HEK293T (cell line): ENCODE measurements around the gene LYRM2.
A peak's percentile ranks its signal among the peaks of the same experiment; 100 is the strongest.

Experiments
- CTCF ChIA-PET: fragments of 350-600 bp; formaldehyde crosslinking; extraction: SDS; loops from one replicate; lab custom pipeline; 2021; ENCODE audit warnings: antibody characterized with exemption, inconsistent platforms; lab: Yijun Ruan, JAX
- POLR2A ChIA-PET: fragments of 350-600 bp; formaldehyde crosslinking; extraction: SDS; loops from one replicate; lab custom pipeline; 2020; ENCODE audit warnings: antibody characterized with exemption, inconsistent platforms; lab: Yijun Ruan, JAX
- DNase-seq: peaks from one replicate; pipeline ENCODE4 v3.0.0; 2012; ENCODE audit warnings: mixed read lengths; ENCODE audit errors: extremely low spot score
- ARNT ChIP-seq: fragments of 450-650 bp; IDR thresholded peaks from 2 replicates; pipeline ENCODE4 v1.6.1; 2017; ENCODE audit warnings: mild to moderate bottlenecking
- BHLHE40 ChIP-seq: fragments of 450-650 bp; IDR thresholded peaks from 2 replicates; pipeline ENCODE4 v1.6.1; 2016; ENCODE audit warnings: mild to moderate bottlenecking, moderate library complexity, borderline replicate concordance
- CTBP1 ChIP-seq: fragments of 450-650 bp; IDR thresholded peaks from 2 replicates; pipeline ENCODE4 v1.6.1; 2016; ENCODE audit warnings: borderline replicate concordance
- ELF4 ChIP-seq: fragments of 450-650 bp; IDR thresholded peaks from 2 replicates; pipeline ENCODE4 v1.6.1; 2017; ENCODE audit warnings: antibody characterized with exemption
- FOXA1 ChIP-seq: fragments of 450-650 bp; IDR thresholded peaks from 2 replicates; pipeline ENCODE4 v1.6.1; 2016; ENCODE audit warnings: mild to moderate bottlenecking
- FOXK2 ChIP-seq: fragments of 450-650 bp; IDR thresholded peaks from 2 replicates; pipeline ENCODE4 v1.6.1; 2016; ENCODE audit warnings: mild to moderate bottlenecking
- FOXM1 ChIP-seq: fragments of 450-650 bp; IDR thresholded peaks from 2 replicates; pipeline ENCODE4 v1.6.1; 2017; ENCODE audit warnings: mild to moderate bottlenecking, borderline replicate concordance
- HDGF ChIP-seq: fragments of 450-650 bp; IDR thresholded peaks from 2 replicates; pipeline ENCODE4 v1.6.1; 2017; ENCODE audit warnings: antibody characterized with exemption, borderline replicate concordance
- L3MBTL2 ChIP-seq: fragments of 450-650 bp; conservative IDR thresholded peaks from 2 replicates; pipeline ENCODE4 v1.6.1; 2016; ENCODE audit warnings: mild to moderate bottlenecking
- LEF1 ChIP-seq: fragments of 450-650 bp; IDR thresholded peaks from 2 replicates; pipeline ENCODE4 v1.6.1; 2017; ENCODE audit warnings: mild to moderate bottlenecking, borderline replicate concordance
- NFRKB ChIP-seq: fragments of 450-650 bp; IDR thresholded peaks from 2 replicates; pipeline ENCODE4 v1.6.1; 2016; ENCODE audit warnings: mild to moderate bottlenecking, moderate library complexity
- PKNOX1 ChIP-seq: fragments of 450-650 bp; IDR thresholded peaks from 2 replicates; pipeline ENCODE4 v1.6.1; 2016
- SP1 ChIP-seq: fragments of 450-650 bp; IDR thresholded peaks from 2 replicates; pipeline ENCODE4 v1.6.1; 2017
- SUZ12 ChIP-seq: fragments of 450-650 bp; IDR thresholded peaks from 2 replicates; pipeline ENCODE4 v1.6.1; 2016; ENCODE audit warnings: mild to moderate bottlenecking
- TARDBP ChIP-seq: fragments of 450-650 bp; IDR thresholded peaks from 2 replicates; pipeline ENCODE4 v1.6.1; 2016
- ZNF384 ChIP-seq: fragments of 450-650 bp; IDR thresholded peaks from 2 replicates; pipeline ENCODE4 v1.6.1; 2016

LYRM2 gene

GRCh38 chr6:89604653-89605052 is 33.9 kb downstream of the LYRM2 start:
- ChIA-PET POLR2A (no interaction called here), CTCF (interaction anchor here (0.5 to 0.7 kb wide), 3 partner anchors 178 to 300 kb away, joined by 3 to 5 read pairs (median 3); no protein-coding TSS in a partner anchor)
- TF ChIP-seq ZNF384 (no peak), PKNOX1 (no peak), ELF4 (no peak), LEF1 (no peak), ARNT (no peak), SUZ12 (no peak)
- no peak for DNase-seq

- POLR2A ChIA-PET = no interaction called here
- no peak for DNase-seq
- CTCF ChIA-PET = no interaction called here
- TF ChIP-seq ARNT = no peak
- TF ChIP-seq SUZ12 = no peak
- TF ChIP-seq L3MBTL2 = no peak
- no peak for TF ChIP-seq FOXK2
- TF ChIP-seq BHLHE40 = no peak
- no peak for TF ChIP-seq TARDBP
- TF ChIP-seq NFRKB = no peak
- TF ChIP-seq PKNOX1 = no peak
- TF ChIP-seq HDGF = no peak
- TF ChIP-seq CTBP1 = no peak
- no peak for TF ChIP-seq FOXA1
- TF ChIP-seq FOXM1 = no peak
- TF ChIP-seq SP1 = no peak
- TF ChIP-seq ZNF384 = no peak
- TF ChIP-seq LEF1 = no peak
- TF ChIP-seq ELF4 = no peak
Measured at GRCh38 chr6:89602166-89602565, 36.4 kb downstream of the LYRM2 start.

- TF ChIP-seq PKNOX1 (no peak), SP1 (no peak), L3MBTL2 (no peak), SUZ12 (no peak), FOXM1 (no peak), TARDBP (no peak), ARNT (no peak), FOXK2 (no peak), ELF4 (no peak), HDGF (no peak), BHLHE40 (no peak), NFRKB (no peak), LEF1 (no peak), CTBP1 (no peak), FOXA1 (no peak), ZNF384 (no peak)
- no peak for DNase-seq
- ChIA-PET CTCF (interaction anchor here (0.6 to 2.0 kb wide), 4 partner anchors 9 to 479 kb away, joined by 3 to 13 read pairs (median 3); no protein-coding TSS in a partner anchor), POLR2A (interaction anchor here (0.6 kb wide), 1 partner anchor 87 kb away, joined by 3 read pairs; no protein-coding TSS in a partner anchor)
Measured at GRCh38 chr6:89599727-89600126, 38.8 kb downstream of the LYRM2 start.

- peak; percentile 28 for DNase-seq
- CTCF ChIA-PET = interaction anchor here (0.7 to 1.0 kb wide), 4 partner anchors 33 to 225 kb away, joined by 3 to 4 read pairs (median 4); partner anchors contain the start of gene ANKRD6
- TF ChIP-seq FOXK2 (no peak), BHLHE40 (no peak), SP1 (no peak)
- POLR2A ChIA-PET = interaction anchor here (1.3 kb wide), 1 partner anchor 162 kb away, joined by 3 read pairs; no protein-coding TSS in a partner anchor
Measured at GRCh38 chr6:89597988-89598387, 40.6 kb downstream of the LYRM2 start.

- DNase-seq = no peak
- CTCF ChIA-PET = interaction anchor here (0.7 kb wide), 1 partner anchor 187 kb away, joined by 3 read pairs; no protein-coding TSS in a partner anchor
- POLR2A ChIA-PET = no interaction called here
- no peak for TF ChIP-seq HDGF
- no peak for TF ChIP-seq ELF4
- no peak for TF ChIP-seq FOXM1
- TF ChIP-seq LEF1 = no peak
Measured at GRCh38 chr6:89597372-89597771, 41.2 kb downstream of the LYRM2 start.

GRCh38 chr6:89596484-89596883 is 42.1 kb downstream of the LYRM2 start:
- ChIA-PET POLR2A (no interaction called here), CTCF (interaction anchor here (1.5 kb wide), 1 partner anchor 13 kb away, joined by 3 read pairs; no protein-coding TSS in a partner anchor)
- DNase-seq = no peak
- TF ChIP-seq SUZ12 = no peak
- no peak for TF ChIP-seq ZNF384
- TF ChIP-seq PKNOX1 = no peak
- no peak for TF ChIP-seq ARNT
- TF ChIP-seq CTBP1 = no peak
- TF ChIP-seq ELF4 = no peak
- no peak for TF ChIP-seq FOXM1
- TF ChIP-seq NFRKB = no peak
- no peak for TF ChIP-seq LEF1
- TF ChIP-seq SP1 = no peak
- no peak for TF ChIP-seq HDGF
- no peak for TF ChIP-seq FOXK2
